Bone marrow (tissue), 2 donors: Measurements from ENCODE around the gene UBXN10.

Experiments
- DNase-seq, 2 donors: peaks; one replicate each; lab custom pipeline; 2025; lab: John Stamatoyannopoulos, UW

The UBXN10 gene

GRCh38 chr1:20151906-20152598, 33.8 kb upstream of the UBXN10 start:
- DNase-seq, result peak; percentile 60 to 61

GRCh38 chr1:20152599-20152930, 33.3 kb upstream of the UBXN10 start:
- DNase-seq, result no peak

GRCh38 chr1:20153000-20153418, 32.9 kb upstream of the UBXN10 start:
- no peak for DNase-seq

- DNase-seq, result no peak
These were observed 31.5 kb upstream of the UBXN10 start for GRCh38 chr1:20154301-20154831.

- DNase-seq, result no peak
These were observed 27.4 kb upstream of the UBXN10 start for GRCh38 chr1:20158358-20159070.

- DNase-seq, result no peak
These were observed 25.9 kb upstream of the UBXN10 start for GRCh38 chr1:20160034-20160433.

GRCh38 chr1:20164694-20165202, 21.1 kb upstream of the UBXN10 start:
- DNase-seq, result no peak

GRCh38 chr1:20165522-20165951, 20.4 kb upstream of the UBXN10 start:
- DNase-seq, result no peak

- DNase-seq, result no peak
These were observed 19.8 kb upstream of the UBXN10 start for GRCh38 chr1:20166051-20166450.

GRCh38 chr1:20167126-20167525, 18.8 kb upstream of the UBXN10 start:
- no peak for DNase-seq

GRCh38 chr1:20168564-20169491, 17.1 kb upstream of the UBXN10 start:
- no peak for DNase-seq

GRCh38 chr1:20169932-20170331, 16.0 kb upstream of the UBXN10 start:
- DNase-seq, result no peak

GRCh38 chr1:20172033-20172590, 13.8 kb upstream of the UBXN10 start:
- DNase-seq, result no peak

GRCh38 chr1:20174937-20175666, 10.8 kb upstream of the UBXN10 start:
- no peak for DNase-seq

GRCh38 chr1:20178634-20179370, 7.1 kb upstream of the UBXN10 start:
- no peak for DNase-seq

- no peak for DNase-seq
These were observed 6.3 kb upstream of the UBXN10 start for GRCh38 chr1:20179371-20180128.

GRCh38 chr1:20180129-20180843, 5.6 kb upstream of the UBXN10 start:
- no peak for DNase-seq

GRCh38 chr1:20180844-20181207, 5.1 kb upstream of the UBXN10 start:
- DNase-seq, result no peak

- no peak for DNase-seq
These were observed 3.5 kb upstream of the UBXN10 start for GRCh38 chr1:20182415-20182814.
